Heart right ventricle (tissue), 16 donors: ENCODE data around the gene UBE2D1. TPM values are rescaled to one million over a fixed set of nuclear protein-coding genes. Genes with fewer than 3 reads are reported as not detected.

Experiments used
- ATAC-seq, 8 donors: fragments of 200-7000 bp; cut with Tn5 transposase; one replicate each; pipeline ENCODE4 v1.9.1; 2020; ENCODE audit warnings: mild to moderate bottlenecking in 8 of 8, moderate library complexity in 8 of 8, moderate number of reproducible peaks in 1 of 8
- DNase-seq, 2 donors: peaks; one replicate each; pipeline ENCODE4 v3.0.0-alpha.2; 2020
- H3K27ac ChIP-seq, 10 donors: fragments of 200-600 bp; sonication (generic) in 2 of 10; one replicate each; pipeline versions ENCODE4 v1.5.0 to v1.8.0; 2020 to 2022; ENCODE audit warnings: mild to moderate bottlenecking in 3 of 10
- H3K27me3 ChIP-seq, 7 donors: fragments of 200-600 bp; one replicate each; pipeline ENCODE4 v1.8.0; 2021 to 2022; ENCODE audit warnings: mild to moderate bottlenecking in 2 of 7
- H3K36me3 ChIP-seq, 9 donors: fragments of 200-600 bp; sonication (generic) in 1 of 9; one replicate each; pipeline versions ENCODE4 v1.5.0 to v1.8.0; 2020 to 2022; ENCODE audit warnings: mild to moderate bottlenecking in 2 of 9
- H3K4me1 ChIP-seq, 9 donors: fragments of 200-600 bp; sonication (generic) in 1 of 9; one replicate each; pipeline versions ENCODE4 v1.5.0 to v1.8.0; 2020 to 2022; ENCODE audit warnings: mild to moderate bottlenecking in 4 of 9
- H3K4me3 ChIP-seq, 10 donors: fragments of 200-600 bp; sonication (generic) in 2 of 10; one replicate each; pipeline versions ENCODE4 v1.5.0 to v1.8.0; 2020 to 2022; ENCODE audit warnings: mild to moderate bottlenecking in 7 of 10, moderate library complexity in 2 of 10
- H3K9me3 ChIP-seq, 11 donors: fragments of 200-600 bp in 10 of 11; sonication (generic) in 2 of 11; one replicate each; pipeline versions ENCODE4 v1.5.0 to v1.8.0; 2013 to 2022; ENCODE audit warnings: mild to moderate bottlenecking in 2 of 11, control low read depth in 1 of 11, moderate library complexity in 1 of 11
- WGBS, 2 donors: extraction: QIAGEN DNeasy Blood & Tissue Kit; methylation state at CpG; one replicate each; pipeline ENCODE4 v1.1.7; 2013; ENCODE audit warnings: inconsistent platforms in 1 of 2; 5-methylcytosine and 5-hydroxymethylcytosine counted together
- intact Hi-C, 10 donors: fragments of 100-400 bp; cut with DNase I; formaldehyde crosslinking; loops; one replicate each; pipeline versions ENCODE4 v1.11.1 to v1.14.2; 2022
- polyA plus RNA-seq, 2 donors: library from polyadenylated mRNA; stranded (reverse); fragments of 200-250 nt; gene quantifications; one replicate each; pipeline ENCODE4 v1.2.3, GENCODE V29; 2013
- total RNA-seq, 10 donors: library from RNA; stranded (reverse); fragmentation: NEBNext Ultra II Directional in 3 of 10; extraction: Animal tissue kit (Norgen Biotek cat#: 25700) in 3 of 10; gene quantifications; one replicate each; pipeline versions ENCODE4 v1.2.1 to v1.2.4, GENCODE V29; 2021 to 2023
- TF ChIP-seq, protein P1 (sequence below), 9 donors: fragments of 200-600 bp; sonication (generic) in 2 of 9; IDR thresholded peaks; one replicate each; pipeline versions ENCODE4 v1.5.0 to v1.8.0; 2021 to 2022; ENCODE audit warnings: antibody characterized with exemption in 9 of 9, mild to moderate bottlenecking in 5 of 9, moderate library complexity in 1 of 9
- donor health status: Arrhythmogenic right ventricular cardiomyopathy.
- donor health status: ischemic (EF 13 %, LVEDD 7.1; RV severe dilation, severe dysfunction).
- donor health status: healthy with polysubstance abuse.
- donor health status: DM: no; HTN: yes; CAD: no.
- donor health status: DM: no; HTN: no; CAD: no.
- donor health status: ischemic (EF 25% LVEDD 6.9; RV normal size, moderate dysfunction).
- donor health status: ischemic (EF 25% LVEDD 5.7; RV mildly dilated, moderate dysfunction).
- donor health status: healthy.
- donor health status: DM: yes; HTN: yes; CAD: no.
- donor health status: Ischemic cardiomyopathy.
- donor health status: ischemic (EF 35%, LVEDD 5.7; RV mildly dilated, moderate dysfunction).
- donor health status: nonischemic (EF 11% LVEDD 7.7; RV severe dilation, severe dysfunction).
- donor health status: DM: yes; HTN: yes; CAD: no.
- donor health status: PGD.
- donor health status: ischemic (EF 29% LVEDD 5.4; RV normal size, mild dysfunction).
- donor health status: nonischemic (EF 23%, LVEDD 6.1; RV moderate dilation, normal function).

The UBE2D1 gene
- total and polyA plus RNA-seq, 12 donors = 12.2 to 71.0 (median 59.5) TPM

DNA sequence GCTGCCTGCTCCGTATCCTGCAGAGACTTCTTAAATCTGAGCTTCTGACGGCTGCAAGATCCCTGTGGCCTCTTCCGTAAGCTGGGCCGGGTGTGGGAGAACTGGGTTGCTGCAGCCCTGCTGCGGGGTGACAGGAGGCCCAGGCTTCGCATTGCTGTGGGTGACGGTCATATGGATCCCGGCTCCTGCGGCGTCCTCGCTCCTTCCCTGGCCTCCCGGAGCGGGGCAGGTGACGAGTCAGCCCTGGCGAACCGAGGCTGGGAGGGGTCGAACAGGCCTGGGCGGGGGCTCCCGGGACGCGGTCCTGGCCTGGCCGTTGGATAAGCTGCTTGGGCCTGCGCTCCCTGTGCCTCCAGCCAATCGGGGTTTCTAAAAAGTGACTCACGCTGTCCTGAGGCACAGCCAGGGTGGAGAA lies 7.8 kb upstream of the UBE2D1 start:
- TF ChIP-seq, protein P1, sequence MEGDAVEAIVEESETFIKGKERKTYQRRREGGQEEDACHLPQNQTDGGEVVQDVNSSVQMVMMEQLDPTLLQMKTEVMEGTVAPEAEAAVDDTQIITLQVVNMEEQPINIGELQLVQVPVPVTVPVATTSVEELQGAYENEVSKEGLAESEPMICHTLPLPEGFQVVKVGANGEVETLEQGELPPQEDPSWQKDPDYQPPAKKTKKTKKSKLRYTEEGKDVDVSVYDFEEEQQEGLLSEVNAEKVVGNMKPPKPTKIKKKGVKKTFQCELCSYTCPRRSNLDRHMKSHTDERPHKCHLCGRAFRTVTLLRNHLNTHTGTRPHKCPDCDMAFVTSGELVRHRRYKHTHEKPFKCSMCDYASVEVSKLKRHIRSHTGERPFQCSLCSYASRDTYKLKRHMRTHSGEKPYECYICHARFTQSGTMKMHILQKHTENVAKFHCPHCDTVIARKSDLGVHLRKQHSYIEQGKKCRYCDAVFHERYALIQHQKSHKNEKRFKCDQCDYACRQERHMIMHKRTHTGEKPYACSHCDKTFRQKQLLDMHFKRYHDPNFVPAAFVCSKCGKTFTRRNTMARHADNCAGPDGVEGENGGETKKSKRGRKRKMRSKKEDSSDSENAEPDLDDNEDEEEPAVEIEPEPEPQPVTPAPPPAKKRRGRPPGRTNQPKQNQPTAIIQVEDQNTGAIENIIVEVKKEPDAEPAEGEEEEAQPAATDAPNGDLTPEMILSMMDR (IDR thresholded peaks at IDR 0.05) = no peak
- peak; percentile 83 to 93 (median 86) for ATAC-seq
- no peaks in the 10 kb centered on the region for H3K27me3 ChIP-seq
- H3K4me3 ChIP-seq = peak overlapping the region in 8 of 10 donors; percentile 25 to 50 (median 45)
- 9 to 23% methylated on average over 25 of the region's 25 CpGs for WGBS, 2 donors
- H3K4me1 ChIP-seq = peaks cover 0 to 22% (median 0%) of the 10 kb centered on the region in 9 donors
- H3K36me3 ChIP-seq = no peaks in the 10 kb centered on the region
- DNase-seq = peak; percentile 34 to 42
- no peak overlapping the region for H3K27ac ChIP-seq
- no peaks in the 10 kb centered on the region for H3K9me3 ChIP-seq
- intact Hi-C loops = no loop called here

- TF ChIP-seq, protein P1 (IDR thresholded peaks at IDR 0.05) = no peak
- peaks cover 0 to 10% (median 0%) of the 10 kb centered on the region in 9 donors for H3K4me1 ChIP-seq
- no peaks in the 10 kb centered on the region for H3K9me3 ChIP-seq
- DNase-seq (no peak), ATAC-seq (no peak)
- H3K27me3 ChIP-seq = no peaks in the 10 kb centered on the region
- 94 to 100% methylated on average over 1 of the region's 1 CpG for WGBS, 2 donors
- no peak overlapping the region for H3K4me3 ChIP-seq
- no peak overlapping the region for H3K27ac ChIP-seq
- no peaks in the 10 kb centered on the region for H3K36me3 ChIP-seq
- intact Hi-C loops = no loop called here
Measured at GRCh38 chr10:58328233-58328632, 6.6 kb upstream of the UBE2D1 start.

DNA sequence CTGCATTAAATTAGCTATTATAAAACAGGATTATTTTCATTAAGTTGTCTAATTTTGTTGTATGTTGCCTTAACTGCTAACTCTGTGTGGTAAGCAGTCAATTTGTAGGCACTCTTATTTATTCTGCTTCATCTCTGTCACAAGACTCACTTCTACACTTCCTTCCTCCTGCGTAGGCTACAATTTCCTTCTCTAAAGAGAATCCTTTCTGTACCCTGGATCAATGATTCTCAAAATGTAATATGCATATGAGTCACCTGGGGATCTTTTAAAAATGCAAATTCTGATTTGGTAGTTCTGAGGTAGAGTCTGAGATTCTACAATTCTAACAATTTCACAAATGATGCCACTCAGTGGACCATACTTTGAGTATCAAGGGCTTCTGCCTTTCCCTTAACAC lies 4.4 kb upstream of the UBE2D1 start:
- intact Hi-C loops = loop anchor here in 3 of 10 donors (5.0 to 10.0 kb wide), 2 partner anchors 54 to 57 kb away; partner anchors contain the start of gene TFAM (in 3 of the 3)
- peak overlapping the region in 1 of 10 donors; percentile 13 for H3K27ac ChIP-seq
- 66 to 67% methylated on average over 1 of the region's 1 CpG for WGBS, 2 donors

DNA sequence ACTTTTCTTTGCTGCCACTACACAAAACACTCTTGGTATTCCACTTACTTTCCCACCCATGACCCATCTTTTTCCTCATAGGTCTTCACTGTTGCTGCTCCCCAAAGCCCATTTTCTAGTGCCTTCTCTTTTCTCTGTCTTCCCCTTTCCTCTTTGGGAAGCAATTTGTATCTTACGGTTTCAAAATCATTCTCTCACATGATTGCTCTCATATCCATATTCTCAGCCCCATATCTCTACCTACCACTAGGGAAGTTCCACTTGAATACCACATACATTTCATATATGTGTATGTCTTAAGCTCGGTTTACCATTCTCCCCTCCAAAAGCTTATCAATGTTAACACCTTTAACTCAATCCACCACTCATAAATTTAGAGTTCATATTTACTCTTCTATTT lies 3.2 kb upstream of the UBE2D1 start:
- H3K4me3 ChIP-seq = no peak overlapping the region
- ATAC-seq (no peak), DNase-seq (no peak)
- 83 to 86% methylated on average over 2 of the region's 2 CpGs for WGBS, 2 donors
- no peak overlapping the region for H3K27ac ChIP-seq
- TF ChIP-seq, protein P1 (IDR thresholded peaks at IDR 0.05) = no peak
- H3K27me3 ChIP-seq = no peaks in the 10 kb centered on the region
- H3K4me1 ChIP-seq = peaks cover 0 to 21% (median 9%) of the 10 kb centered on the region in 9 donors
- H3K9me3 ChIP-seq = no peaks in the 10 kb centered on the region
- intact Hi-C loops = loop anchor here in 3 of 10 donors (5.0 to 10.0 kb wide), 2 partner anchors 53 to 56 kb away; partner anchors contain the start of gene TFAM (in 3 of the 3)
- H3K36me3 ChIP-seq = no peaks in the 10 kb centered on the region

More for the DNA sequence above, 4.4 kb upstream of the UBE2D1 start:
- no peak for DNase-seq
- no peak overlapping the region for H3K4me3 ChIP-seq
- TF ChIP-seq, protein P1 (IDR thresholded peaks at IDR 0.05) = no peak
- H3K27me3 ChIP-seq = no peaks in the 10 kb centered on the region
- no peaks in the 10 kb centered on the region for H3K9me3 ChIP-seq
- H3K36me3 ChIP-seq = no peaks in the 10 kb centered on the region
- H3K4me1 ChIP-seq = peaks cover 0 to 11% (median 3%) of the 10 kb centered on the region in 9 donors
- ATAC-seq = no peak
